ENCODE measurements around the gene RASSF7. TPM values are rescaled to one million over a fixed set of nuclear protein-coding genes. Genes with fewer than 3 reads are reported as not detected.

RASSF7 gene
- total RNA-seq, 1 donor from 2014 or later = 3.5 TPM

DNA sequence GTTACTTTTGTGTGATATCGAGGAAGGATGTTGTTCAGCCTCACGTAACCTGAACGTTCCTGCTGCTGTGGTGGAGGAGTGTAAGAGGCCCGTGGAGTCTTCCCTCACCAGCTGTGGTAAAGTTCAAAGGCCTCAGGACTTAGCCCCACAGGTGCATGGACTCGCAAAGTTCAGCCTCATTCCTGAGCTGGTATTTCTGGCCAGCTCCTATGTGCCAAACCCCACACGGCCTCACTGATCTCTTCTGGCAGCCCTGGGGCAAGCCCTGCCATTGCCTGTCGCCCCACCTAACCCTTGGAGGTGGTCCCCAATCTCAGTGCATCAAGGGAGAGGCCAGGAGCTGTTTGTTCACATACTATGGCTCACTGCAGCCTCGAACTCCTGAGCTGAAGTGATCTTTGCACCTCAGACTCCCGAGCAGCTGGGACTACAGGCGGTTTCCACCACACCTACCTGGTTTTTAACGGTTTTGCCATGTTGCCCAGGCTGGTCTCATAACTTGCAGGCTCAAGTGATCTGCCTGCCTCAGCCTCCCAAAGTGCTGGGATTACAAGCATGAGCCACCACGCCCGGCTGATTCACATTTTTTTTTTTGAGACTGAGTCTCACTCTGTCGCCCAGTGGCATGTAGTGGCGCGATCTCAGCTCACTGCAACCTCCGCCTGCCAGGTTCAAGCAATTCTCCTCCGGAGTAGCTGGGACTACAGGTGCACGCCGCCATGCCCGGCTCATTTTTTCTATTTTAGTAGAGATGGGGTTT lies 17.7 kb downstream of the RASSF7 start:
- H3K27ac ChIP-seq = no peak overlapping the region
- no peaks in the 10 kb centered on the region for H3K27me3 ChIP-seq
- TF ChIP-seq, protein P1, sequence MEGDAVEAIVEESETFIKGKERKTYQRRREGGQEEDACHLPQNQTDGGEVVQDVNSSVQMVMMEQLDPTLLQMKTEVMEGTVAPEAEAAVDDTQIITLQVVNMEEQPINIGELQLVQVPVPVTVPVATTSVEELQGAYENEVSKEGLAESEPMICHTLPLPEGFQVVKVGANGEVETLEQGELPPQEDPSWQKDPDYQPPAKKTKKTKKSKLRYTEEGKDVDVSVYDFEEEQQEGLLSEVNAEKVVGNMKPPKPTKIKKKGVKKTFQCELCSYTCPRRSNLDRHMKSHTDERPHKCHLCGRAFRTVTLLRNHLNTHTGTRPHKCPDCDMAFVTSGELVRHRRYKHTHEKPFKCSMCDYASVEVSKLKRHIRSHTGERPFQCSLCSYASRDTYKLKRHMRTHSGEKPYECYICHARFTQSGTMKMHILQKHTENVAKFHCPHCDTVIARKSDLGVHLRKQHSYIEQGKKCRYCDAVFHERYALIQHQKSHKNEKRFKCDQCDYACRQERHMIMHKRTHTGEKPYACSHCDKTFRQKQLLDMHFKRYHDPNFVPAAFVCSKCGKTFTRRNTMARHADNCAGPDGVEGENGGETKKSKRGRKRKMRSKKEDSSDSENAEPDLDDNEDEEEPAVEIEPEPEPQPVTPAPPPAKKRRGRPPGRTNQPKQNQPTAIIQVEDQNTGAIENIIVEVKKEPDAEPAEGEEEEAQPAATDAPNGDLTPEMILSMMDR (IDR thresholded peaks at IDR 0.05) = no peak
- peaks cover 14 to 22% of the 10 kb centered on the region in 2 donors for H3K36me3 ChIP-seq
- intact Hi-C loops (cut with DNase I) = loop anchor here (5.0 kb wide), 1 partner anchor 341 kb away; the partner anchor contains the start of genes PSMD13 and SIRT3
- no peaks in the 10 kb centered on the region for H3K9me3 ChIP-seq
- peaks cover 11 to 38% of the 10 kb centered on the region in 2 donors for H3K4me1 ChIP-seq
- H3K4me3 ChIP-seq = peak overlapping the region; percentile 77 to 81
- DNase-seq (ENCODE audit: low spot score in 2 of 2) = no peak

DNA sequence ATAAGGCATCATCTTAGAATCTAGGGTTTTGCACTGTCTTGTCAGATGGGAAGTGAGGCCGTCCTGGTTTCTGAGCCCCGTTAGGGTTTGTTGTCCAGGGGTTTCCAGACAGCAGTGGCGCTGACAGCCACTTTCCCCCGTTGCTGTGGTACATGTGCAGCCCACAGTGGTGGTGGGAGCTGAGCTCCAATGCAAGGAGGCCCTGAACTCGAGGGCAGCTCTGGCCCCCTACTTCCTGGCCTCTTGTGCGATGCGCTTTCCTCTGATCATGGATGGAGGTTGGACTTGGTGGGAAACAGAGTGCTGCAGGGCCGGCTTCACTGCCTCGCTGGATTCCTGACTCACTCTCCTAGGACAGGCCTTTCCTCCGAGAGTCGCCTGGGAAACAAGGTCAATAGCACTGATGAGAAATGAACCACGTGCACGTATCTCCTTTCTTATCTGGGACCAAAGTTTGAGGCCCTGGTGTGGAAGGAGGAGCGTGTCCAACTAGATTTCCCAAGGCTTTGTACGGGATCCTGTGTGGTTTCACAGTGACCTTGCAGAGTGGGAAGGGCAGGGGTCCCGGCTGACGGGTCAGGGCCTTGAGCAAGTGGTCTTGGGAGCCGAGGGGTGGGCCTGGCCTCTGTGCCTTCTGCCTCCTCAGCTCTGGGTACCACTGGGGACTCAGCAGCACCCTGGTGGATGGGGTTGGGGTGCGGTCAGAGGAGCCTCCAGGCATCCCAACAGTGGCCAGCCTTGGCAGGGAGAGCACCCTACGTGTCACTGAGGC lies 19.2 kb downstream of the RASSF7 start:
- H3K36me3 ChIP-seq = peaks cover 24 to 33% of the 10 kb centered on the region in 2 donors
- TF ChIP-seq, protein P1 (IDR thresholded peaks at IDR 0.05) = no peak
- intact Hi-C loops (cut with DNase I) = loop anchor here (5.0 kb wide), 1 partner anchor 343 kb away; the partner anchor contains the start of genes PSMD13 and SIRT3
- no peak overlapping the region for H3K4me3 ChIP-seq
- H3K27me3 ChIP-seq = no peaks in the 10 kb centered on the region
- H3K9me3 ChIP-seq = no peaks in the 10 kb centered on the region
- no peak for DNase-seq (ENCODE audit: low spot score in 2 of 2)
- no peak overlapping the region for H3K27ac ChIP-seq
- peaks cover 11 to 30% of the 10 kb centered on the region in 2 donors for H3K4me1 ChIP-seq

GRCh38 chr11:581342-581741 lies 20.6 kb downstream of the RASSF7 start:
- no peak for DNase-seq (ENCODE audit: low spot score in 2 of 2)
- no peak overlapping the region for H3K4me3 ChIP-seq
- H3K36me3 ChIP-seq = peaks cover 24 to 40% of the 10 kb centered on the region in 2 donors
- peaks cover 8 to 25% of the 10 kb centered on the region in 2 donors for H3K4me1 ChIP-seq
- no peaks in the 10 kb centered on the region for H3K27me3 ChIP-seq
- intact Hi-C loops (cut with DNase I) = no loop called here
- no peaks in the 10 kb centered on the region for H3K9me3 ChIP-seq
- TF ChIP-seq, protein P1 (IDR thresholded peaks at IDR 0.05) = no peak
- no peak overlapping the region for H3K27ac ChIP-seq

DNA sequence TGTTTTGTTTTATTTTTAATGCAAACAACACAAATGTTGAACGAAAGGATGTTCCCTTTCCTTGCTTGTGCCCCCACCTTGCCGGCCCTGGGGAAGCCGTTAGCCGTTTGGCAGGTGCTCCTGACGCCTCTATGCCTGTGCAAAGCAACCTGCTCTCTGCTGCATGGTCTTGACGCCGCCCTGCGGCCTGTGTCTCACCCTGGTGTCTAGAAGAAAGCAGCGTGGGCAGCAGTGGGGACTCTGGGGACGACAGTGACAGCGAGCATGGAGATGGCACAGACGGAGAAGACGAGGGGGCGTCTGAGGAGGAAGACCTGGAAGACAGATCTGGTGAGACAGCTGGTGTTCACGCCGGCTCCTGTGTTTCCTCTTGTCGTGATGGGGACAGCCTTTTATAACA lies 21.0 kb downstream of the RASSF7 start:
- TF ChIP-seq, protein P1 (IDR thresholded peaks at IDR 0.05) = no peak
- no peaks in the 10 kb centered on the region for H3K27me3 ChIP-seq
- no peak for DNase-seq (ENCODE audit: low spot score in 2 of 2)
- intact Hi-C loops (cut with DNase I) = no loop called here
- no peaks in the 10 kb centered on the region for H3K9me3 ChIP-seq
- H3K27ac ChIP-seq = no peak overlapping the region
- no peak overlapping the region for H3K4me3 ChIP-seq
- H3K4me1 ChIP-seq = peaks cover 8 to 25% of the 10 kb centered on the region in 2 donors
- H3K36me3 ChIP-seq = peaks cover 27 to 44% of the 10 kb centered on the region in 2 donors

GRCh38 chr11:584287-584686 lies 23.5 kb downstream of the RASSF7 start:
- peaks cover 51 to 69% of the 10 kb centered on the region in 2 donors for H3K36me3 ChIP-seq

More at GRCh38 chr11:584287-584686, 23.5 kb downstream of the RASSF7 start:
- TF ChIP-seq, protein P1 (IDR thresholded peaks at IDR 0.05) = no peak
- H3K9me3 ChIP-seq = no peaks in the 10 kb centered on the region
- H3K4me3 ChIP-seq = no peak overlapping the region
- intact Hi-C loops (cut with DNase I) = no loop called here
- H3K27me3 ChIP-seq = no peaks in the 10 kb centered on the region
- H3K27ac ChIP-seq = no peak overlapping the region
- peaks cover 0 to 3% of the 10 kb centered on the region in 2 donors for H3K4me1 ChIP-seq
- no peak for DNase-seq (ENCODE audit: low spot score in 2 of 2)

Measured in ascending aorta (tissue), 2 donors.